GDM1 (cell line): Measurements from ENCODE around the gene SNRNP27.
"Not testable (repeated sequence)": the region's sequence is repeated elsewhere in the genome, so short reads cannot be mapped to it uniquely, and the experiment has no call there.

ENCODE experiments used
- DNase-seq: peaks from one replicate; lab custom pipeline; 2025; lab: John Stamatoyannopoulos, UW

The SNRNP27 gene, protein sequence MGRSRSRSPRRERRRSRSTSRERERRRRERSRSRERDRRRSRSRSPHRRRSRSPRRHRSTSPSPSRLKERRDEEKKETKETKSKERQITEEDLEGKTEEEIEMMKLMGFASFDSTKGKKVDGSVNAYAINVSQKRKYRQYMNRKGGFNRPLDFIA

DNA sequence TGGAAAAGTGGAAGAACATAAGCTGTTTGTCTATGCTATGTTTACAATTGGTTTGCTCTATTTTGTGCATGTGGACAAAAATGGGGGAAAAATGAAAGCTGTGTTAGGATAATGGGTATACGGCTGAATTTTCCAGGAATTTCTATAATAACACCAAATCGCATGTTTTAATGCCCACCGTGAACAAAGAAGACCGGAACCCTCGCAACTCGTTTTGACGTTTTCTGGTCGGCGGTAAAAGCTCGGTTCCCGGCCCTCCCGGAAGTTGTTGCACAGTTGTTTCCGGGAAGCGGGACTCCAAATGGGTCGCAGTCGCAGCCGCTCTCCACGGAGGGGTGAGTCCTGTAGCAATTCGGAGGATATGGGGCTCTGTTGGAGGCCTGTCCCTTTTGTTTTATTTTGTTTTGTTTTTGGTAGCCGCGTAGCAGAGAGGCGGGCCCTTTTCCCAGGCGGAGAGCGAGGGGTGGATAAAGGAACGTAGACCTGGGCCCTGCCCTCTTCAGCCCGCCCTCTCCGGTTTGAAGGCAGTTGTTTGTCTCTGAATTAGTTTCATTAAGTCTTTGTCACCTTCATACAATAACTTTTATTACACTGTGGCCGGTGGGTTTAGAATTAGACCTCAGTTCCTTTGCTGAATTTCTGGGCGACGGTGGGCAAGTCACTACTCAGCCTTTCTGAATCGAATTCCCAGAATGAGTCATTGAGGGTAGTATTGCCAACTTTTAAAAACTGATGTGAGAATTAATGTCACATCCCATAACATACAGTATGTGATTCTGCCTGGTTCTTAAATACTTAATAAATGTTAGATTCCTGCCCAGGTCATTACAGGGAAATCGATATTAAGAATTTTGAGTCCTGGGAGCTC is at the start of gene SNRNP27:
Gene SNRNP27 (plus strand): TSS at position 273 of the 868 bp plus-strand sequence. CDS start 29 bp downstream, at position 302.
- DNase-seq: peak; percentile 59

DNA sequence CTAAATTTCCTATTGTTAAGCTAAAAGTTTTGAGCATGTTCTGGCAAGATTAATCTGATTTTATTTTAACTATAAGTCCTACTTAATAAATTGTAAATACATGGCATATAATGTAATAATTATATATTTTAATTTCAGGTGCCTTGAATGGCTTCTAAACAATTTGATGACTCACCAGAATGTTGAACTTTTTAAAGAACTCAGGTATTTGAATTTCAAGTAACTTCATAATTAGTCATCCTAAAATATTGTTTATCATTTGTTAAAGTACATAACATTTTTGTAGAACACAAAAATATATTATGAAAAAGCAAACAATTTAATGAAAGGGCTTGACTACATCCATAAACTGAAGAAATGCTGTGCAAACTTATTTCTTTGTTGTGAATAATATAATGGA is 49.8 kb upstream of the SNRNP27 start:
- DNase-seq: no peak

DNA sequence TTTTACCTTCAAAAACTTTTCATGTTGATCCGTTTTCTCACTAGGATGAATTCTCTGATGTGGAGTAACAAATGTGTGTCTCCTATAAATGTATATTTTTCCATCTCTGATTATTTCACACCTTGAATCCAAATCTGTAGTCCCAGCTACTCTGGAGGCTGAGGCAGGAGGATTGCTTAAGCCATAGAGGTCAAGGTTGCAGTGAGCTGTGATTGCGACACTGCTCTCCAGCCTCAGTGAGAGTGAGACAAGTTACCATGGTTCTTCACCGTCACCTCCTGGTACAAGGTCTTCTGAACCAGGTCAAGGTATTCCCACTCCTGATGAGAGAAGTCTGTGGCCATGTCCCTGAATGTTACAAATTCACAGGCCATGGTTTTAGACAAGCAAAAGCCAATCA is 49.2 kb upstream of the SNRNP27 start:
- DNase-seq: no peak

DNA sequence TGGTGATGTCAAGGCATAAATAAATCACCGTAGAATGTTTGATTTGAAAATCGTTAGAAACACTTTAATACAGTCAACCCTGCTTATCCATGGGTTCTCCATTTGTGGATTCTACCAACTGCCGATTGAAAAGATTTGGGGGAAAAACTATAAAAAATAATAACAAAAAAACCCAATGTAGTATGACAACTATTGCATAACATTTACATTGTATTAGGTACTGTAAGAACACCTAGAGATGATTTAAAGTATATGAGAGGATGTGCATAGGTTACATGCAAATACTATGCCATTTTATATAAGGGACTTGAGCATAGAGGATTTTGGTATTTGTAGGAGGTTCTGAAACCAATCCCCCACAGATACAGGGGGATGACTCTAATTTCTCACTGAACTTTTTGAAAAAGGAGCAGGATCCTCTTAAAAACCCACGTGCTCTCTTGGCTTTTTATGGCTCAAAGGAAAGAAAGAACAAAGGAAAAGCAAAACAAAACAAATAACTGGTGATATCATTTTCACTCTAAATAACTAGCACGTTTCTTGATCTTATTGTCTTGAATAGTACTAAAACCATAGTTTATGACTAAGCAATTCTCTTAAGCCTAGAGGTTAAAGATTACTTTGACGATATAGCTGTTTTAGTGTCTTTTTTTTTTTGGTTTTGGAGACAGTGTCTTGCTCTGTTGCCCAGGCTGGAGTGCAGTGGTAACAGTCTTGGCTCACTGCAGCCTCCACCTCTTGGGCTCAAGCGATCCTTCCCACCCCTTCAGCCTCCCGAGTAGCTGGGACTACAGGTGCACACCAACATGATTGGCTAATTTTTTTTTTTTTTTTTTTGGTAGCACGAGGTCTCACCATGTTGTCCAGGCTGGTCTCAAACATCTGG is 47.3 kb upstream of the SNRNP27 start:
- no peak for DNase-seq

DNA sequence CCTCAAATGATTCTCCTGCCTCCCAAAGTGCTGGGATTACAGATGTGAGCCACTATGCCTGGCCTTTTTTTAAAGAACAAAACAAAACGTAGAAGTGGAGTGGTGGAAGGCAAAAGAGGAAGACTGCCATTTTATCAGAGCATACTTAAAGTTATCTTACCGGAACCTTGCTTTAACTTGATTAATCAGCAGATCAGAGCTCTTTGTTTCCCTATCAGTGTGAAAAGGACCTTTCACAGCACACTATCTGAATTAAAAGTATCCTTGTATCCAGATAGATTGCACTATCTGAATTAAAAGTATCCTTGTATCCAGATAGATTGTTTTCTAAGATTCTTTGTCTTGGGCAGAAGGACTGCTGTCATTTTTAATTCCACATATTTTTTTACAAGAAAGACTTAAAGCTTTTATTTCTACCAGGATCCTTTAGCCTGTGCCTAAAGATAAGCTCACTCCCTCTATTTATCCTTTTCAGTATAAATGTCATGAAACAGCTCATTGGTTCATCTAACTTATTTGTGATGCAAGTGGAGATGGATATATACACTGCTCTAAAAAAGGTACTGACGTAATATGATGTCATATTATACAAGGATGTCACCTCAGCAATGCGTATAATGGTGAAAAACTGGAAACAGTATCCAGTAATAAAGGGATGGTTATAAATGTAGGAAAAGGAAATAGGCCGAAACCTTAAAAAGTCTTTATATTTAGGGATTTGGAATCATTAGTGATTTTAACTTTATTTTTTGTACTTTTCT is 46.5 kb upstream of the SNRNP27 start:
- no peak for DNase-seq

DNA sequence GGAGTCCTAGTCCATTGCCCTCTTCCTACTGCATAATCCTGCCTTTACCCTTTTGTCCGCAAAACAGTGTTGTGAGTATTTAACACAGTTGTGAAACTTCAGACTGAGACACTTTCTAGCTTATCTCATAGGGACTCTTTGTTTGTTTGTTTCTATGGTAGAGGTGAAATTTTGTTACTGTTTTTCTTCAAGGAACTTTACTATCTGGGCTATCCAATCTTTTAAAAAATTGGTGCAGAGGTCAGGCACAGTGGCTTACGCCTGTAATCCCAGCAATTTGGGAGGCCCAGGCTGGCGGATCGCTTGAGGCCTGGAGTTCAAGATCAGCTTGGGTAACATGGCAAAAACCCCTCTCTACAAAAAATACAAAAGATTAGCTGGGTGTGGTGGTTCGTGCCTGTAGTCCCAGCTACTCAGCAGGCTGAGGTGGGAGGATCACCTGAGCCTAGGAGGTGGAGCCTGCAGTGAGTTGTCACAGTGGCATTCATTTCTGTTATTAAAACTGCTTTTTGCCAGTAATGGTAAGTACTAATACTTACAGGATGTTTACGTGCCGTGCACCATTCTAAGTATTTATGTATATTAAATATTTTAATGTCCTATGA is 45.5 kb upstream of the SNRNP27 start:
- DNase-seq: no peak

DNA sequence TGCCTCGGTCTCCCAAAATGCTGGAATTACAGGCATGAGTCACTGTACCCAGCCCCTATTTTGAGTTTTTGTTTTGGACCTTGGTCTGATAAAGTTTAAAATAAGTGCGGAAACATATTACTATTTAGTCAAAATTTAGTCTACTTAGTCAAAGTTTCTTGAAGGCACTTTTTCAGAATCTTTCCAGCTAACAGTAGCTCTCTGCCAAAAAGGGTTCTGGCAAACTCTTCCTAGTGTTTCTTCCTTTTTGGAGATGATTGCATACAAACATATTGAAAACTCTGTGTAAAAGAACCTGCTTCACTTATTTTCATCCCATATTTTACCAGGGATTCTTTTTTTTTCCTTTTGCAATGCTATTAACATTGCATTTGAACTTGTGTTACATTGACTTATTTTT is 35.5 kb upstream of the SNRNP27 start:
- no peak for DNase-seq

DNA sequence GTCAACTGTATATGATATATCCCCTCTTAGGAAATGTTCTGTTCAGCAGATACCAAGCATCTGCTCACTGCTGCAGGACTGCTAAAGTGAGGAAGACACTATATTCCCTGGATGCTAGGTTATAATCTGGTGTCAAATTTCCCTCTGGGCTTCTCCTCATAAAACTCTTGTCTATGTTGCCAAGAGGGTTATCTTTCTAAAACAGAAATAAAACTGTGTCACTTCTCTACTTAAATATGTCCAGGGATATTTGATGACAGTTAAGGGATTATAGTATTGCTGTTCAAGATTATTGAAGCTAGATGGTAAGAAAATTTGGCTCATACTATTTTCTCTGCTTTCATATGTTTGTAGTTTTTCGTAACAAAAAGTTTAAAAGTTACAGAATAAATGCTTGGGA is 30.5 kb upstream of the SNRNP27 start:
- no peak for DNase-seq

DNA sequence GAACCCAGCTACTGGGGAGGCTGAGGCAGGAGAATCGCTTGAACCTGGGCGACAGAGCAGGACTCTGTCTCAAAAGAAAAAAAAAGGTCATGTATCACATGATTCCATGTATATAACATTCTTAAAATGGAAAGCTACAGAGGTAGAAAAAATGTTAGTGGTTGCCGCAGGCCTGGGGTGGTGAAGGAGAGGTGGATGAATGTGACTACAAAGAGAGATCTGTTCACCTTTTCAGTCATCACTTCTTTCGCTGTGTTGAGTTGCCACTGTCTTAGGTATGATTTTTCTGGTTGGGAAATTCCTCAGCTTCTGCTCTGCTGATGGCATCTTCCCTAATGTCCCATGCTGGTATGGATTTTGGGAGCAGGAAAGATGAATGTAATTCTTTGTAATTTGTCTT is 5.3 kb upstream of the SNRNP27 start:
- no peak for DNase-seq

DNA sequence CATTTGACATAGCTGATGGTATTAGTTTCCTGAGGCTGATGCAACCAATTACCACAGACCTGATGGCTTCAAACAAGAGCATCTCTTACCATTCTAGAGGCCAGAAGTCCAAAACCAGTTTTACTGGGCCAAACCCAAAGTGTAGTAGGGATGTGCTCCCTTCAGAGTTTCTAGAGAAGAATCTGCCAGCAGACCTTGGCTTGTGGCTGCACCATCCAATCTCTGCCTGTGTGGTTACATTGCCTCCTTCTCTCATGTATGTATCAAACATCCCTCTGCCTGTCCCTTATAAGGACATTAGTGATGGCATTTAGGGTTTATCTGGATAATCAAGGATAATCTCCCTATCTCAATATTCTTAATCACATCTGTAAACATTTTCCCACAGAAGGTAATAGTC is 4.5 kb upstream of the SNRNP27 start:
- DNase-seq: no peak

DNA sequence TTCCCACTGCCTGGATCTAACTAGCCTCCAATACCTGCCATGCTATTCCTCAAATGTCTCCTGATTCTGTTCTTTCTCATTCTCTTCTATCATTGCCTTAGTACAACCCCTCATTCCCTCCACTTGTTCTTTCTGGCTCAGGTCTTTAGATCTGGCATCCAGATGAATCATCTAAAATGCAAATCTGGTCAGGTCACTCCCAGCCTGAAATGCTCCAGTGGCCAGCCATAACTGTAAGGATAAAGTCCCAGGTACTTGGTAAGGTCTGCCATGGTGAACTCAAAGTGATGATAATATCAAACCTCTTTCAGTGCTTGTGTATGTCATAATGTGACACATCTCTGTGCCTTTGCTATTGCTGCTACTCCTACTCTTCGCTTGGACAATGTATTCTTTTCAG is 2.9 kb upstream of the SNRNP27 start:
- no peak for DNase-seq

DNA sequence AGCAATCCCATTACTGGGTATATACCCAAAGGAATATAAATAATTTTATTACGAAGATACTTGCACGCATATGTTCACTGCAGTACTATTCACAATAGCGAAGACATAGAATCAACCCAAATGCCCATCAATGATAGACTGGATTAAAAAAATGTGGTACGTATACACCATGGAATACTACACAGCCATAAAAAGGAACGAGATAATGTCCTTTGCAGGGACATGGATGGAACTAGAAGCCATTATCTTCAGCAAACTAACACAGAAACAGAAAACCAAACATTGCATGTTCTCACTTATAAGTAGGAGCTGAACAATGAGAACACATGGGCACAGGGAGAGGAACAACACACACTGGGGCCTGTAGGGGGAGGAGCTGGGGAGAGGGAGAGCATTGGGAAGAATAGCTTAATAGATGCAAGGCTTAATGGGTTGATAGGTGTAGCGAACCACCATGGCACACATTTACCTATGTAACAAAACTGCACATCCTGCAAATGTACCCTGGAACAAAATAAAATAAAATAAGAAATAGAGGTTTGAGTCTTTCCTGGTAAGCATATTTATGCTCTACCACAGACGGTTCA is 825 bp upstream of the SNRNP27 start:
- DNase-seq: not testable (repeated sequence)

DNA sequence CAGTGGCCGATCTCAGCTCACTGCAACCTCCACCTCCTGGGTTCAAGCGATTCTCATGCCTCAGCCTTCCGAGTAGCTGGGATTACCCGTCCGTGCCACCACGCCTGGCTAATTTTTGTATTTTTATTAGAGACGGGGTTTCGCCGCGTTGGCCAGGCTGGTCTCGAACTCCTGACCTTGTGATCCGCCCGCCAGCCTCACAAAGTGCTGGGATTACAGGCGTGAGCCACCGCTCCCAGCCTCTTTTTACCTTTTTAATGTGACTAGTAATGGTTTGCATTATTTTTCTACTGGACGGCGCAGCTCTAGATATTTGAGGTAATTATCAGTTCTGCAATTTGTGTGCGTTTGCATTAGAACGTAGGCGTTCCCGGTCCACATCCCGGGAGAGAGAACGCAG is 981 bp downstream of the SNRNP27 start:
- not testable (repeated sequence) for DNase-seq

DNA sequence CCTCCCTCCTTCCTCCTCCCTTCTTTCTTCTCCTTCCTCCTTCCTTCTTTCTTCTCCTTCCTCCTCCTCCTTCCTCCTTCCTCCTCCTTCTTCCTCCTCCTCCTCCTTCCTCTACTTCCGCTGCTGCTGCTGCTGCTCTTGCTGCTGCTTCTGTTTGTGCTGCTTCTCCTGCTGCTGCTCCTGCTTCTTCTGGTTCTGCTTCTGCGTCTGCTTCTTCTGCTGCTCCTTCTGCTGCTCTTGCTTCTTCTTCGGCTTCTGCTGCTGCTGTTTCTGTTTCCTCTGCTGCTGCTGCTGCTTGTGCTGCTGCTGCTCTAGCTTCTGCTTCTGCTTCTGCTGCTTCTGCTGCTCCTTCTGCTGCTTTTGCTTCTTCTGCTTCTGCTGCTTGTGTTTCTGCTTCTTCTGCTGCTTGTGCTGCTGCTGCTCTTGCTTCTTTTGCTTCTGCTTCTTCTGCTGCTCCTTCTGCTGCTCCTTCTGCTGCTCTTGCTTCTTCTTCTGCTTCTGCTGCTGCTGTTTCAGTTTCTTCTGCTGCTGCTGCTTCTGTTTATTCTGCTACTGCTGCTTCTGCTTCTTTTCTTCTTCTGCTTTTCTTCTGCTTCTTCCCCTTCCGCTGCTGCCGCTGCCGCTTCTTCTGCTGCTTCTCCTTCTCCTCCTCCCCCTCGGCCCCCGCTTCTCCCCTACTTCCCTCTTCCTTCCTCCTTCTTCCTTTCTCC is 8.6 kb downstream of the SNRNP27 start:
- DNase-seq: peak; percentile 69

DNA sequence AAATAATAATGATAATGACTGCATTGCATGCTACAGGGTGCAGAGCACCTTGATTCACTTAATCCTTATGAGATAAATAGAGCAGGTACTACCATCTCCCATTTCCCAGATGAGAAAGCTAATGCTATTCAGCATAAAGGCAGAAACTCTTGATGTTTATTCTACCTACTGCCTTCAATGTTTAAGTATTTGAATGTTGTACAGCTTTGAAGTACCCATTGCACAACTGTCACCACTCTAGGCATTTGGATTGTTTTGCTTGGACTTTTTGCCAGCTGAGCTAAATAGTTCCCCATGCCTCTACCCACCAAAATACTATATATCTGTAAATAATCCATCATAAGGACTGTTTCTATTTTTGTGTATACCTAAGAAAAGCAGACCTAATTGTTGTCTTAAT is 13.5 kb downstream of the SNRNP27 start:
- no peak for DNase-seq

DNA sequence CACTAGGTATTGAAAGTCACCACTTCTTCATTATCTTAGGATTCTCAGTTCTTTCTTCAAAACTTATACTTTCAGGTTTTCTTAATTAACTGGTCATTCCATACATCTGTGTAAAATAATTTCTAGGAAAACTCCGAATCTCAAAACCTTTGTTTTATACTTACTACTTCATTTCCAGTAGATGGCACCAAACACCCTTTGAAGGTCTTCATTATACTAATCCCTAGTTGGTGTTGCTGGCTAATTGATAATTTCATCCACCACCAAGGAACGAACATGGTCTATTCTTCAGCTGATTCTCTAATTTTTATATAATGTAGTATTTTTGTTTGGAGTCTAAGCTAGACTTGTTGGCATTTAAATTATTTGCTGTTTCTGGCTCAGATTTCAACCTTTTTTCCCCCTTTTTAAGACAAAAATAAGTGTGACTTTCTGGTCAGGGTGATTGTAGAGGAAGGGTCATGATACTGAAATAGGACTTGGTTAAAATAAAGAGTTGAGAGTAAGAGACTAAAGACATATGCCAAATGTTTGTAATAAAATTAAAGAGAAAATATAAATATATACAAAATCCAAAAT is 18.3 kb downstream of the SNRNP27 start:
- peak; percentile 30 for DNase-seq

DNA sequence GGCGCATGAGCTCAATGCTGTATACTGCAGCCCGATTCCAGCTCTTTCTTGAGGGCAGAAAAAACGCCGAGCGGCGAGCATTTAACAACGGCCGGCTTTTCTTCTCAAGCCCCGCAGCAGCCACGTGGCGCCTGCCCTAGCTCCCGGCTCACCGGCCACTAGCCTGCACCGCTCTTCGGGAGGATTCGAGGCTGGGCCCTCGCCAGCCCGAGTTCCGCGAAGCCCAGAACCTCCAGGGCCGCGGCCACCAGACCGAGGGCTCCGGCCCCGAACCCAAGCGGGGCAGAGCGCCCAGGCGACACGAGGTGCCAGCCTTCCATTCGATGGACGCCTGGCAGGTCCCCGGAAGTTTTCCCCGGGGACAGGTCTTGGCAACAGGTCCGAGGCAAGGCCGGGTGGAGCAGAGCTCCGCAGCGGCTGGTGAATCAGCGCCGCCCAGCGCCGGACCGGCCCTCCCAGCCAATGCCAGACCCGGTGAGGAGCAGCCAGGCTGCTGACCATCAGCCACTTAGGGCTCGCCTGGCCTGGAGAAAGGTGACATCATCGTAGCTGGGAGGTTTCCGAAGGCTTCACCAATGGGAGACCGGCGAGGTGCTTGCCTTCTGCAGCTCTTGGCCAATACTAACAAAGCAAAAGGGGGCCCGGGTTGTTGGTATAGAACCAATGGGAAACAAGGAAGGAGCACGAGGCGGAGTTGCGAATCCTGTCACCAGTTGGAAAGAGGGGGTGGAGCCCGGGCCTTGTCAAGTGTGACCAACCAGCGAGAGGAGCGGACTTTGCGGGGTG is 20.6 kb downstream of the SNRNP27 start:
- DNase-seq: peak; percentile 100

DNA sequence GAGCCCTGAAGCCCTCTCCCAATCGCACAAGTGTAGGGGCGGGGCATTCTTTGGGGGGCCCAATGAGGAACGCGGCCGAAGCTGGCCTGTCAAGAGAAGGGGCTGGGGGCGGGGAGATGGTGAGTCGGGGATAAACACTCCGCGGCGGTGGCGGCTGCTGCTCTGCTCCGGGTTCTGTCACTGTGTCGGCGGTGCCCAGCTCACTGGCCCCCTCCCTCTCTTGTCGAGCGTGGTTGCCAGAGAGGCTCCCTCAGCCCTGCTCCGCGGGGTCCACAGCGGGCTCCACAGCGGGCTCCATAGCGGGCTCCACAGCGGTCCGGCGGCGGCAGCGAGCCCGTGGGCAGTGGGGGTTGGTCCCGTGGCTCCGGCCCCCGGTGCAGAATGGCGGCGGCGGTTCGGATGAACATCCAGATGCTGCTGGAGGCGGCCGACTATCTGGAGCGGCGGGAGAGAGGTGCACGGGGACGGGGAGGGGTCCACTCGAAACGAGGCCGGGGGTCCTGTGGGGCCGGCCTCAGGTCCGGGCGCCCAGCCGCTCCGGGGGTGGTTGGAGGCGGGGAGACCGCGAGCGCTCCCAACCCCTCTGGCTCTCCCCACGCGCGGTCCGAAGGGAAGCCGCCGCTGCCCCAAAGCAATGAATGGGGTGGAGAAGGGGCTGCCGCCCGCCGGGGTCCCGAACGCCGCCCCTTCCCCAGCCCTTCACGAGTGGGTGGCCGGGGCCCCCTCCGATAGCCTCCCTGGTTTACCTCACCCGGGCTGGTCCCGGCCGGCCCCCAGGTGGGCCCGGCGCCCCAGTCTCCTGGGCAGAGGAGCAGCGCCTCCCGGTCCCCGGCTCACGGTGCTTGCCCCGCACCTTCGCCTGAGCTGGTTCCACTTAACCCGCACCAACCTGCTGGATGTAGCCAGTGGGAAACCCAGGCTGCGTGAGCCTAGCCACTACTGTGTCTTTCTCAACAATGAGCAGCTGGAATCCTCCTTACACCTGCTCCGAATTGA is 21.5 kb downstream of the SNRNP27 start, which contains the start of gene MXD1:
Gene MXD1 (plus strand): TSS at position 160 of the 996 bp plus-strand sequence. CDS start 222 bp downstream, at position 382.
- DNase-seq: no peak
